NCI-H2196 treated with DMSO at 0.1 percent for 48 hours (cell line): ENCODE data around the gene ANKRD6.

Experiments used
- DNase-seq: peaks from one replicate; lab custom pipeline; 2025; ENCODE audit not compliant: unreplicated experiment; lab: John Stamatoyannopoulos, UW

The ANKRD6 gene

GRCh38 chr6:89412071-89413005 lies 20.6 kb upstream of the ANKRD6 start, which contains the start of gene RRAGD:
RRAGD (minus strand) TSS chr6:89412273; CDS start chr6:89411993, 280 bp downstream.
- DNase-seq, result peak; percentile 26

DNA sequence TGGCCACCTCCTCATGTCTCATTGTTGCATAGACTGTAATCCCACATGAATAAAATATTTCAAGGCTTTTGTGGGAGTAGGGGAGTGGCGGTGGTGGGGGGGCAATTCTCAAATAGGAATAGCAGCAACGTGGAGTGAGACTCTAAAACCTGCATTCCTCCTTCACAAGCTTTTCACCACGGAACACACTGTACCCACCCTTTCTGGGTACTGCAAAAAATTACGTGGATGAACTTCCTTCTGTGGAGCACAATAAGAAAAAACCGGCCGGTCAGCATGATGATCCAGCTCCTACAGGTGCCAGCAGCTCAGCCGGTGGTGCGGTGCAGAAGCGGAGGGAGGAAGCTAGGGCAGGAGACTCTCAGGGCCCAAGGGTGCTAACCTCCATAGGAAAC lies 19.9 kb upstream of the ANKRD6 start:
- DNase-seq, result no peak

DNA sequence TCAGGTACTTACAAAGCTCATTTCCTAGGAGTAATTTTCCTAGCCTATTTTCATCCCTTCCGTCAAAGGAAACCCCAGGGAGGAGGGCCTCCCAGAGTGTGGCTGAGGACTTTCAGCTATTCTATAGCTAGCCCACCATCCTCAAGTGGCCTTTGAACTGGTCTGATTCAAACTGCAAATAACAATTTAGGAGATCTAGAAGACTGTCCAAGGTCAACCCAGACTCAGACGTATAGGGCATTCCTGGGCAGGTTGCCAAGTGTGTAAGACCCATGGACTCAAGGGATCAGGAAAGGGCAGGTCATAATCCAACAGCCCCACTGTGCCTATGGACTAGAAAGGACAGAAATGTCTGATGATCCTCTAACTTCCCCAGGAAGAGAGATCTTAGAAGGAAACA lies 18.7 kb upstream of the ANKRD6 start:
- no peak for DNase-seq

DNA sequence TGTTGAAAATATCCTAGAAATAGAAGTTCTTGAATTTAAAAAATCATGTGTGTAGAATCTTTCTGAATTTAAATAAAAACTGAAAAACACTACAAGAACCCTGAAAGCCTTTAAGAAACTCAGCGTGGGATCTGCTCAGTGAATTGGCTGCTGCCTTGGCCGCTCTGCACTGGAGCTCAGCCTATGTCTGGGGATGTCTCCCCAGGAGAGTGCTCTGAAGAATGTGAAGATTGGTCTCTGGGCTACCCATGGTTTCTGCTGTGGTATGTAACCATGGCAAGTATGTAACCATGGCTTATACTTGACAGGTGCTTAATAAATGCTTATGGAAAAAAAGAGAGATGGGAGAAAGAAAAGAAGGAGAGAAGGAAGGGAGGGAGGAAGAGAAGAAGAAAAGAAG lies 17.8 kb upstream of the ANKRD6 start:
- DNase-seq, result no peak

- DNase-seq, result no peak
These were observed 16.2 kb upstream of the ANKRD6 start for GRCh38 chr6:89416796-89417195.

DNA sequence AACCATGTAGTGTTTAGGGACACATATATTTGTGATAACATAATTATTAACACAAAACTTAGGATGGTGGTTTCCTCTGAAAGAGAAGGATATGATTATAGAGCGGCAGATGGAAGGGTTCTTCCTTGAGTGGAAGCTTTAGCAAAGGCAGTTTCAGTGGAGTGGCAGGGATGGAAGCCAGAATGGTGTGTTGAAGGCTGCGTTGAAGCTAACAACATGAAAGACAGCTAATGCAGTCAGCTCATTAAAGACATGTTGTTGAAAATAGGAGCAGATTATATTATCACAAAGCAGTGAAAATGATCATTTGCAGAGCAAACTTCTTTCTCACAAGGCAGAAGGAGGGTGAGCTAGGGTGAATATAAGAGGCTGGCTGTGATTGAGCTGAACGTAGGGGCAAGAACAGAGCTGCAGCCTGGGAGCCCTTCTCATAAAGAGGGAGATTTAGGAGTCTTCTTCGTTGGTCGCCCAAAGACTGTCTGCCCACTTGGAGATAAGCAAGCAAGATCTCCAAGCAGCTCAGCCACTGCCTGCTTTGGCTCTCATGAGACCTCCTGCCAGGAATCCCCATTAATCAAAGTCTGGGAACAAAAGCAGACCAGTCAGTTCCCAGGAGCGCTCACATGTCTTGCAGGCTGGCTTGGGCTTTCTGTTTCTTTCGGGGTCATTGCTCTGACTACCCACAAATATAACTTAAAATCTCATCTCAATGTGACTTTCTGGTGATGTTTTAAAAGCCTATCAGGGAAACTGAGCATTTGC lies 2.6 kb upstream of the ANKRD6 start:
- DNase-seq, result no peak

DNA sequence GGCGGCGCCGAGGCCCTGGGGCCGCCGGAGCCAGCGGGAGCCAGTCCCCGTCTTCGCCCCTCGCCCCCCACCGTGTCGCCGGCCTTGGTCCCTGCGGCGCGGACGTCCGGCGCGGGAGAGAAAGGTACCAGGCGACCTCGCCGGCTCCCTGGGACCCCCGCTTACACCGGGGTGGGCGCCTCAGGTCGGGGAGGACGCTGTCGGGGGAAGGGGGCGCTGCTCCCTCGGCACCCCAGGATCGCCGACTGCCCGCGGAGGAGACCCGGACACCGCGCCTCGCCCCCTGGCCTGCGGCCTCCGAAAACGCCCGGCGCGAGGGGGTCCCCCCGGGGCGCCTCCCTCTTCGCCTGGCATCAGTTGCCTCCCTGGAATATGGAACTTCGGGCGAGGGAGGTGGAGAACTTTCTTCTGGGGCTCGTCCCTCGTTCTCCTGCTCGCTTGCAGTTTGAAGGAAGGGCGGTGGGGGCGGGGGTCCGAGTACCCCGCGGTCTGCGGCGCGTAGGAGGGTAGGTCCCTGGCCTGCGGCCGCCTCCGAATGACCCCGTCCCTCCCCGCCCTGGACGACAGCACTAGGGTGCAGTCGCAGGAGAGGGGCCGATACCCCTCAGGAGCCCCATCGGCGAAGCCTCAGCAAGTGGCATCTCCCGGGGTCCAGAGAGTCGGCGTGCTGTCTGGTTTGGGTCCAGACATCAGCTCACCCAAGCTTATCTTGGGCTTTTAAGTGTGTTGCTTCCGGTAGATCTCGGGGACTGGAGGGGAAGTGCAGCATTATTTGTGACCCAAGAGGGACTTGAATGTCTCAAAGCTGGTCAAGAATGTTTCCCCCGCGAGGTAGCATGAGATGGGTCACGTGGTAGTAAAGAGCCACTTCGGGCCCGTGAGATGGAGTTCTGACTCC lies 549 bp downstream of the ANKRD6 start:
- no peak for DNase-seq

DNA sequence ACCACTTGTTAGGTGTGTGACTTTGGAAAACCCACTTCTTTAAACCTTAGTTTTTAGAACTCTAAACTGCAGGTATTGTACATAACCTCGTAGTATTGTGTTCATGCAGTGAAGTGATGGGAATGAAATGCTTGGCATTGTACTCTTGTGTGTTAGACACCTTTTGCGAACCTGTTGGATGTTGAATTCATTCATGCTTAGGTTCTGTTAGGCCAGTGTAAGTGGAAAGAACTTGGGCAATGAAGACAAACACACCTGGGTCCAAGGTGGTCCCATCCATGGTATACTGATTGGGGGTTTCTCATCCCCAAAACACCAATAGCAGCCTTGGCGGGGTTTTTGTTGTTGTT lies 1.2 kb downstream of the ANKRD6 start:
- DNase-seq, result no peak

- DNase-seq, result no peak
These were observed 2.0 kb downstream of the ANKRD6 start for GRCh38 chr6:89434954-89435353.

- DNase-seq, result no peak
These were observed 3.3 kb downstream of the ANKRD6 start for GRCh38 chr6:89436226-89436625.

DNA sequence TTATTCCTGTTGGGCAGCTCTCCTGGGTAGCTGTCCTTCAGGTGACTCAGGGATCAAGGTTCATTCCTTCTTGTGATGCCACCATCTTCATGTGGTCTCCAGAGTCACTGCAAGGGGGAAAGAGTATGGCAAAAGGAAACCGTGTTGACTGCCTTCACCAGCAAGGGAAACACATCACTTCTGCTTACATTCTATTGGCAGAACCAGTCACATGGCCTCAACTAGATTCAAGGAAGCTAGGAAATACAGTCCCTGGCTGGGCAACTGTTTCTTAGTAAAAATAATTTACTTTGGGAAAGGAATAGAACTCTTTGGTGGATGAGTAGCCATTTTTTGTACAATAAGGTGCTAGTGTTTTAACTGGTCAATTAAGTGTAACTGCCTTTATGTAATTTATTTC lies 5.3 kb downstream of the ANKRD6 start:
- no peak for DNase-seq

GRCh38 chr6:89439014-89439413 lies 6.1 kb downstream of the ANKRD6 start:
- DNase-seq, result no peak

- no peak for DNase-seq
These were observed 7.2 kb downstream of the ANKRD6 start for GRCh38 chr6:89440200-89440599.

DNA sequence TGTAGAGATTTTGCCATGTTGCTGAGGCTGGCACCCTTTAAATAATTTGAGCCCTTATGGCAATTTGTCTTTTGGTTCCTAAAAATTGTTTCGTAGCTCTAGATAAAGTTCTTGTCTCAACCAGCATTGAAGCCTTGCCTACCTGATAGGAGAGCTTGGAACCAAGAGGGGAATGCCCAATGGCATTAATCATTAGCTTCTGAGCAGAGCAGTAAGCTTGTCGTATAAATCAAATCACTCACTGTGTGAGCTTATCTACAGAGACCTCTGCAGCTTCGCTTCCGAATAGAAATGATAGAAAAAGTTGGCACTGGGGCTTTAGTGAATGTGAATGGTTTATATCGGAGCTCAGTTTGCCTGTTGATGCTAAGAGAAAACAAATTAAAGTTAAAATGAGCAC lies 10.7 kb downstream of the ANKRD6 start:
- DNase-seq, result no peak

GRCh38 chr6:89449193-89449592 lies 16.2 kb downstream of the ANKRD6 start:
- DNase-seq, result no peak

DNA sequence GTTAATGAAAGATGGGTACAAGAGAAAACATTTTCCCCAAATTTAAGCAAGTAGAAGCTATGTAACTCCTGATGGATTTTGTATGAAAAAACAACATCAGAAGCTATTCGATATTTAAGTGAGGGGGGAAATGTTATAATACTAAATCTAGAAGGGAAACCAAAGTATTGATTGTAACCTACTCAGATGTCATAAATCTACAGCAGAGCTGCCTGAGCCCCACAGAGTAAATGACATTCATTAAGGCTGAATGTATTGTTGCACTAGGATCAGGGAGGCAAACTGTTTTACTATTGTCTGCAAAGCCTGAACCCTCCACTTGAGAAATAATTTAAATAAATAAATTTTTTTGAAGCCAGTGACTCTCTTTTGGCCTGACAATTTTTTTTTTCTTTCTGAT lies 19.3 kb downstream of the ANKRD6 start:
- DNase-seq, result no peak

DNA sequence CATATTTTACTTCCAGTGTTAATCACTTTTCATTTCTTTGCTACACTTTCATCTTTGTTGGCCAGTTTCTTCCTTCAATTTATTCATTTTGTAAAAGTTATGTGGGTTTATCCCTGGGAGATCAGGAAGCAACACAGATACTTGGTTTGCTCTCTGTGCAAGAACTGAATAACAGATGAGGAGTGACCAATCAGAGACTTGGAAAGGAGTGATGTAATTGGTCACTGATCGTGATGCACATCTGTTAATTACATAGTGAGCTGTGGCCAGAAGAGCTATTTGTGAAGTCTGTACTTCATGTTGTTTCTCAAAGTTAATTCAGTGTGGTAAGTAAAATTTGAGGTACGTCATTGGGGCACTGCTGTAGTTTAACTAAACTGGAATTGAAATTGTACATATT lies 21.3 kb downstream of the ANKRD6 start:
- no peak for DNase-seq

DNA sequence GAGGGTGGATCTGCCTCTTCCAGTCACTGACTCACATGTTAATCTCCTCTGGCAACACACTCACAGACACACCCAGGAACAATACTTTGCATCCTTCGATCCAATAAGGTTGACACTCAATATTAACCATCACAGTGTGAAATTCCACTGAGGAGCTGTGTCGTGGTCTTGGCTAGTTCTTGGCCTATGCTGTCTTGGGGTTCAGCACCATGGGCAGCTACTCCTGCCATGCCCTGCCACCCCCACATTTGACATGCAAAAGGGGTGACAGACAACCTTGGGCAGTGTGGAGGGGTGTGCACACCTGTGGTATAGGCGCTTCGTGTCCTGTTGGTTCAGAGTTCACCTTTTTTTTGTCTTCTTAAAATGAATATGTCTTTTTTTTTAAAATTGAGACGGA lies 25.8 kb downstream of the ANKRD6 start:
- DNase-seq, result no peak

GRCh38 chr6:89459501-89459900 lies 26.5 kb downstream of the ANKRD6 start:
- no peak for DNase-seq

- DNase-seq, result no peak
These were observed 27.8 kb downstream of the ANKRD6 start for GRCh38 chr6:89460713-89461112.

DNA sequence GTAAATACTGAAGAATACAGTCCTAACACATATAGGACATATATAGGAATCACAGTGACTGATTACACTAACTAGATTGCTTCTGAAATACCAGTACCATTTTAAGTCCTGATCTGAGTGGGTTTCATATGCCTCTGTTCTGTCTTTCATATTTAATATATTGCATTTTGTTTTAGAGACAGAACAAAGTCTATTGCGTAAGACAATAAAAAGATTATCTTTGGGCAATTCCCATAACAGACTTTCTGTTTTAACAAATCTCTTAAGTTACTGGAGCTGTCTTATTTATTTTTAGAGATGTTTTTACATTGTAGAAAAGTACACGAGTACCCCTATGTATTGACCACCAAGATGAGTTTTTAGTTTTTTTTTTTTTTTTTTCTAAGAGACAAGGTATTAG lies 29.6 kb downstream of the ANKRD6 start:
- no peak for DNase-seq
